ENCODE measurements around the gene EDEM2.
"Not testable (repeated sequence)": the region's sequence is repeated elsewhere in the genome, so short reads cannot be mapped to it uniquely, and the experiment has no call there.

EDEM2 gene

GRCh38 chr20:35085477-35086225, 61.5 kb downstream of the EDEM2 start:
- DNase-seq = peak in 1 of 5 experiments; percentile 86

DNA sequence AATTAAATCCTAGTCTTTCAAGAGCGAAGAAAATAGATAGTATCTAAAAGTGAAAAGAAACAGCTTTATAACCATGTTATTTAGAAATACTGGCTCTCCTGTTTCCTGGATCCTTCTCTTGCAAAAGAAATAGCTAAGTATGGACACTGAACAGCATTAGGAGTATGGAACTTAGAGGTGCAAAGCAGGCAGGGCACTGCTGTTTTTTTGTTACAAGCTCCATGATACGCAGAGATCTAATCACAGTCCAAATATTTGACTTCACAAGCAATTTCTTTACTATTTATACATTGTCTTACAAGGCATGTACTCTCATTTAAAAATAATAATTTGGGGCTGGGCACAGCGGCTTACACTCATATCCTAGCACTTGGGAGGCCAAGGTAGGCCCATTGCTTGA, 62.1 kb downstream of the EDEM2 start:
- DNase-seq = no peak

GRCh38 chr20:35080348-35080642, 66.8 kb downstream of the EDEM2 start:
- DNase-seq = peak in 1 of 5 experiments; percentile 37

DNA sequence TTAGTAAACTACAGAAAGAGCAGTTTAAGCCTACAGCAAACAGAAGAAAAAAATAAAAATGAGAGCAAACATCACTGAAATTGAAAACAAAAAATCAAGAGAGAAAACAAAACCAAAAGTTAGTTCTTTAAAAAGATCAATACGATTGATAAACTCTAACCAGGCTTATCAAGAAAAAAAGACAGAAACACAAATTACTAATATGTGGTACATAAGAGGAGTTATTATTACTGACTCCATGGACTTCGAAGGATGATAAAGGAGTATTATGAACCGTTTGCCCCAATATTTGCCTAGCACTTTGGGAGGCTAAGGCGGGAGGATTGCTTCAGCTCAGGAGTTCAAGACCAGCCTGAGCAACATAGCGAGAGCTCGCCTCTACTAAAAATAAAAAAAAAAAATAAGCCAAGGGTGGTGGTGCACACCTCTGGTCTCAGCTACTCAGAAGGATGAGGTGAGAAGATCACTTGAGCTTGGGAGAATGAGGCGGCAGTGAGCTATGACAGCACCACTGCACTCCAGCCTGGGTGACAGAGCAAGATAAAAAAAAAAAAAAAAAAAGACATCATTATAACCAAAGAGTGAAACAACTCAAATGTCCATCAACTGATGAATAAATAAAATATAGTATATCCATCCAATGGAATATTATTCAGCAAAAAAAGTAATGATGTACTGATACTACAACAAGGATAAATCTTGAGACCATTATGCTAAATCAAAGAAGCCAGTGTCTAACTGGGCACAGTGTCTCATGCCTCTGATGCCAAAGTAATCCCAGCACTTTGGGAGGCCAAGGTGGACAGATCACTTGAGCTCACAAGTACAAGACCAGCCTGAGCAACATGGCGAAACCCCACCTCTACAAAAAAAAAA, 67.4 kb downstream of the EDEM2 start:
- DNase-seq = peak in 1 of 5 experiments; percentile 59

- no peak for DNase-seq
These were observed 69.3 kb downstream of the EDEM2 start for GRCh38 chr20:35077872-35078271.

DNA sequence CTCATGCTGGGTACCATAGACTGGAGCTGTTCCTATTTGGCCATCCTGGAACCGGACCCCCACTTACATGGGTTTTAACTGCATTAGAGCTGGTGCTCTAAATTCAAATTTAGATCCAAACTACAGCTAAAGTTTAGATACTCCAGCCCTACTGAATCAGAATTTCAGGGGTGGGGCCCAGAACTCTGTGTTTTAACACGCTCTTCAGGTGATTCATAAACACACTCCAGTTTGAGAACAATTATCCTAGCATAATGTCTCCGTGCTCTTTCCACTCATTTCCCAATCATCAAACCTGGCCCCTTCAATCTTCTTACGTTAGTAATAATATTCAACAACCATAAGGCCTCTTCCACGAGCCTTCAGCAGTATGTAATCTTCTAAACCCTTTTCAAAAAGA, 69.8 kb downstream of the EDEM2 start:
- DNase-seq = no peak

- DNase-seq = not testable (repeated sequence)
These were observed 75.5 kb downstream of the EDEM2 start for GRCh38 chr20:35071436-35072153.

GRCh38 chr20:35066194-35066593, 80.9 kb downstream of the EDEM2 start:
- no peak for DNase-seq

Measured in T-helper 2 cell (primary cell).